Gastroesophageal sphincter (tissue), 4 donors: Measurements from ENCODE around the gene AGAP2. TPM values are rescaled to one million over a fixed set of nuclear protein-coding genes. Genes with fewer than 3 reads are reported as not detected.

Experiments used
- ATAC-seq: fragments of 150-250 bp; one replicate; pipeline ENCODE4 v1.9.1; 2016; ENCODE audit warnings: mild to moderate bottlenecking, moderate library complexity
- H3K27ac ChIP-seq, 4 donors: fragments of 200-600 bp; sonication (generic) in 3 of 4; 1 replicate in 3 of 4; 2 replicates in 1 of 4; pipeline ENCODE4 v1.5.1; 2016 to 2019
- H3K27me3 ChIP-seq: fragments of 200-600 bp; sonication (generic); one replicate; pipeline ENCODE4 v1.5.1; 2019
- H3K36me3 ChIP-seq, 2 donors: fragments of 200-600 bp; sonication (generic); one replicate each; pipeline ENCODE4 v1.5.1; 2019; ENCODE audit warnings: control low read depth in 1 of 2
- H3K4me1 ChIP-seq, 3 donors: fragments of 200-600 bp; sonication (generic); 1 replicate in 2 of 3; 2 replicates in 1 of 3; pipeline ENCODE4 v1.5.1; 2016 to 2019; ENCODE audit warnings: control low read depth in 2 of 3
- H3K4me3 ChIP-seq, 2 donors: fragments of 200-600 bp; sonication (generic); one replicate each; pipeline ENCODE4 v1.5.1; 2019; ENCODE audit warnings: mild to moderate bottlenecking in 1 of 2, moderate library complexity in 1 of 2
- H3K9me3 ChIP-seq, 3 donors: fragments of 200-600 bp; sonication (generic); one replicate each; pipeline ENCODE4 v1.5.1; 2017 to 2019; ENCODE audit warnings: control low read depth in 2 of 3
- CTCF ChIP-seq, 4 experiments: fragments of 200-600 bp in 2 of 4; fragments of 450-650 bp in 2 of 4; sonication (generic) in 1 of 4; IDR thresholded peaks; one replicate each; pipeline ENCODE4 v1.5.1; 2017 to 2019; ENCODE audit warnings: antibody characterized with exemption in 4 of 4, mild to moderate bottlenecking in 2 of 4, moderate library complexity in 2 of 4
- EP300 ChIP-seq: sonication (generic); formaldehyde crosslinking; IDR thresholded peaks from one replicate; pipeline ENCODE4 v1.6.1; 2017; ENCODE audit warnings: antibody characterized with exemption, mild to moderate bottlenecking
- POLR2A ChIP-seq, 2 donors: fragments of 450-650 bp; IDR thresholded peaks; one replicate each; pipeline ENCODE4 v1.6.1; 2017; ENCODE audit warnings: antibody characterized with exemption in 2 of 2, mild to moderate bottlenecking in 2 of 2, moderate library complexity in 1 of 2
- POLR2AphosphoS5 ChIP-seq: sonication (generic); formaldehyde crosslinking; IDR thresholded peaks from one replicate; pipeline ENCODE4 v1.6.1; 2017; ENCODE audit warnings: antibody characterized with exemption
- WGBS, 2 donors: methylation state at CpG; one replicate each; pipeline ENCODE4 v1.1.5; 2018; ENCODE audit warnings: low coverage in 1 of 2; 5-methylcytosine and 5-hydroxymethylcytosine counted together
- total RNA-seq, 4 donors: library from RNA; depleted of rRNA; stranded (reverse); fragments of >200 nt; gene quantifications; one replicate each; pipeline ENCODE4 v1.1.0, GENCODE V29; 2016

The AGAP2 gene
- total RNA-seq, 4 donors from 2014 or later: 1.6 to 4.2 (median 3.3) TPM

DNA sequence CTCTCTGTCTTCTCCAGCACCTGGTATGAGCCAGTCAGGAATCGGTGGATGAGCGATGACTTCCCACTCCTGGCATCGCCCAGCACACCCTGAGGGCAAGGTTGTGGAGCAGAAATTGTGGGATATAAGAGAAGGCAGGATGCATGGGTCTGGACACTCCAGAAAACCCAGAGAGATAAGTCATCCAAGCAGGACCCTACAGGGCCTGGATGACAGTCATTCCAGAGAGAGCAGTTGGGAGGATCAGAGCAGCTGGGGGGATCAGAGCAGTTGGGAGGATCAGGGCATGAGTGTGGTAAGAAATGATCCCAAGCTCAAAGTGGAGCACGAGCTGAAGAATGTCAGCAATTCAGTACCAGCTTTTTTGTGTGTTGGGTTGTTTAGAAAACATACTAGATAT lies 4.0 kb downstream of the AGAP2 start:
- Histone ChIP-seq H3K4me3 (no peak overlapping the region), H3K27ac (no peak overlapping the region), H3K9me3 (no peaks in the 10 kb centered on the region), H3K27me3 (peaks cover 98% of the 10 kb centered on the region), H3K4me1 (peaks cover 4 to 39% (median 31%) of the 10 kb centered on the region in 3 donors), H3K36me3 (no peaks in the 10 kb centered on the region)
- 43 to 89% methylated on average over 1 to 3 of the region's 4 CpGs for WGBS, 2 donors
- TF ChIP-seq POLR2AphosphoS5: no peak
- TF ChIP-seq CTCF (IDR thresholded peaks at IDR 0.05): no peak
- TF ChIP-seq EP300: no peak
- TF ChIP-seq POLR2A (IDR thresholded peaks at IDR 0.05): no peak
- ATAC-seq: no peak

- 100% methylated on average over 1 of the region's 6 CpGs; no CpG with 5 or more reads in 1 of the 2 donors for WGBS, 2 donors
- Histone ChIP-seq H3K9me3 (no peaks in the 10 kb centered on the region), H3K4me3 (no peak overlapping the region), H3K27me3 (peaks cover 94% of the 10 kb centered on the region), H3K27ac (no peak overlapping the region), H3K4me1 (peaks cover 4 to 37% (median 30%) of the 10 kb centered on the region in 3 donors), H3K36me3 (no peaks in the 10 kb centered on the region)
- no peak for ATAC-seq
- TF ChIP-seq POLR2AphosphoS5 (no peak), POLR2A (IDR thresholded peaks at IDR 0.05) (no peak), EP300 (no peak), CTCF (IDR thresholded peaks at IDR 0.05) (no peak)
Observed at GRCh38 chr12:57733928-57734327, 4.6 kb downstream of the AGAP2 start.

- peaks cover 3 to 27% (median 20%) of the 10 kb centered on the region in 3 donors for H3K4me1 ChIP-seq
- H3K4me3 ChIP-seq: no peak overlapping the region
- H3K27me3 ChIP-seq: peaks cover 94% of the 10 kb centered on the region
- TF ChIP-seq EP300 (no peak), CTCF (IDR thresholded peaks at IDR 0.05) (no peak), POLR2AphosphoS5 (no peak), POLR2A (IDR thresholded peaks at IDR 0.05) (no peak)
- no peak for ATAC-seq
- H3K36me3 ChIP-seq: no peaks in the 10 kb centered on the region
- WGBS, 2 donors: 72 to 85% methylated on average over 2 to 6 of the region's 11 CpGs
- H3K9me3 ChIP-seq: no peaks in the 10 kb centered on the region
- H3K27ac ChIP-seq: no peak overlapping the region
Observed at GRCh38 chr12:57732726-57733593, 5.6 kb downstream of the AGAP2 start.

DNA sequence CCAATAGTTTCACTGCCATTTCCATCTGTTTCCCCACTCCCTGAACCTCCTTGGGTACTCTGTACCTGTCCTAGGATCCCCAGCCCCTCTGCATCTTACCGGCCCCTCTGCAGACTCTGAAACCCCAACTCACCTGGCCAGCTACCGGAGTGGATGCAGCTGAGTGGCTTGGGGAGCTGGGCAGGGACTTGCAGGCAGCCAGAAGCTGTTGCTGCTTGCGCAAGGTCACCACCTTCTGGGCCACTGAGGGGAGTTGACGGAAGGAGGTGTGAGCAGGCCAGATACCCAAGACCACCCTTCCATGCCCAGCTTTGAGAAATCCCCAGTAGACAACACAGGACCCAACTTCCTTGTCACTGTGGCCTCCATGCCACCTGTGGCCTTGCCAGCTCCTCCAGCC lies 6.3 kb downstream of the AGAP2 start:
- TF ChIP-seq EP300: no peak
- 33% methylated on average over 1 of the region's 4 CpGs; no CpG with 5 or more reads in 1 of the 2 donors for WGBS, 2 donors
- H3K36me3 ChIP-seq: no peaks in the 10 kb centered on the region
- no peaks in the 10 kb centered on the region for H3K9me3 ChIP-seq
- H3K27ac ChIP-seq: no peak overlapping the region
- H3K4me3 ChIP-seq: no peak overlapping the region
- peaks cover 94% of the 10 kb centered on the region for H3K27me3 ChIP-seq
- H3K4me1 ChIP-seq: peaks cover 0 to 27% (median 13%) of the 10 kb centered on the region in 3 donors
- ATAC-seq: no peak

- Histone ChIP-seq H3K4me1 (peaks cover 0 to 27% (median 7%) of the 10 kb centered on the region in 3 donors), H3K27me3 (peaks cover 94% of the 10 kb centered on the region), H3K27ac (no peak overlapping the region), H3K4me3 (no peak overlapping the region), H3K9me3 (no peaks in the 10 kb centered on the region), H3K36me3 (no peaks in the 10 kb centered on the region)
- no peak for TF ChIP-seq CTCF (IDR thresholded peaks at IDR 0.05)
- TF ChIP-seq POLR2A (IDR thresholded peaks at IDR 0.05): no peak
- TF ChIP-seq POLR2AphosphoS5: no peak
- TF ChIP-seq EP300: no peak
- WGBS, 2 donors: 60 to 61% methylated on average over 2 to 6 of the region's 19 CpGs
- ATAC-seq: no peak
Observed at GRCh38 chr12:57731411-57732080, 7.0 kb downstream of the AGAP2 start.
